Vagina (tissue), 2 donors: ENCODE measurements around the gene EFHC1. TPM values are rescaled to one million over a fixed set of nuclear protein-coding genes. Genes with fewer than 3 reads are reported as not detected.

Source experiments
- DNase-seq, 2 donors: peaks; one replicate each; pipeline ENCODE4 v3.0.0-alpha.2; 2017; ENCODE audit errors: extremely low spot score in 2 of 2
- H3K27ac ChIP-seq: fragments of 200-600 bp; sonication (generic); one replicate; pipeline ENCODE4 v1.5.1; 2019
- H3K27me3 ChIP-seq: fragments of 200-600 bp; sonication (generic); one replicate; pipeline ENCODE4 v1.5.1; 2019
- H3K36me3 ChIP-seq, 2 donors: fragments of 200-600 bp; sonication (generic); one replicate each; pipeline ENCODE4 v1.5.1; 2017 to 2019
- H3K4me1 ChIP-seq: fragments of 200-600 bp; sonication (generic); one replicate; pipeline ENCODE4 v1.5.1; 2019
- H3K4me3 ChIP-seq, 2 donors: fragments of 200-600 bp; sonication (generic); 1 replicate in 1 of 2; 2 replicates in 1 of 2; pipeline ENCODE4 v1.5.1; 2016 to 2019
- H3K9me3 ChIP-seq: fragments of 200-600 bp; sonication (generic); one replicate; pipeline ENCODE4 v1.5.1; 2019
- POLR2A ChIP-seq, 2 donors: fragments of 450-650 bp; IDR thresholded peaks; one replicate each; pipeline ENCODE4 v1.6.1; 2017; ENCODE audit warnings: antibody characterized with exemption in 2 of 2, mild to moderate bottlenecking in 2 of 2, moderate library complexity in 2 of 2
- POLR2AphosphoS5 ChIP-seq, 2 donors: sonication (generic); formaldehyde crosslinking; IDR thresholded peaks; one replicate each; pipeline ENCODE4 v1.9.0; 2017; ENCODE audit warnings: antibody characterized with exemption in 2 of 2, mild to moderate bottlenecking in 2 of 2, low read depth in 1 of 2; ENCODE audit not compliant: insufficient read depth in 1 of 2
- intact Hi-C: fragments of 100-400 bp; cut with DNase I; formaldehyde crosslinking; loops from one replicate; pipeline ENCODE4 v1.15.1; 2023
- total RNA-seq: library from RNA; depleted of rRNA; stranded (reverse); fragments of >200 nt; gene quantifications from one replicate; pipeline ENCODE4 v1.2.3, GENCODE V29; 2016
- TF ChIP-seq, protein P1 (sequence below), 3 experiments: fragments of 450-650 bp in 2 of 3; fragments of 200-600 bp in 1 of 3; sonication (generic) in 1 of 3; IDR thresholded peaks; one replicate each; pipeline ENCODE4 v1.5.1; 2017 to 2019; ENCODE audit warnings: antibody characterized with exemption in 3 of 3, mild to moderate bottlenecking in 2 of 3, moderate library complexity in 2 of 3

The EFHC1 gene
- total RNA-seq, 1 donor from 2014 or later: 27.0 TPM

DNA sequence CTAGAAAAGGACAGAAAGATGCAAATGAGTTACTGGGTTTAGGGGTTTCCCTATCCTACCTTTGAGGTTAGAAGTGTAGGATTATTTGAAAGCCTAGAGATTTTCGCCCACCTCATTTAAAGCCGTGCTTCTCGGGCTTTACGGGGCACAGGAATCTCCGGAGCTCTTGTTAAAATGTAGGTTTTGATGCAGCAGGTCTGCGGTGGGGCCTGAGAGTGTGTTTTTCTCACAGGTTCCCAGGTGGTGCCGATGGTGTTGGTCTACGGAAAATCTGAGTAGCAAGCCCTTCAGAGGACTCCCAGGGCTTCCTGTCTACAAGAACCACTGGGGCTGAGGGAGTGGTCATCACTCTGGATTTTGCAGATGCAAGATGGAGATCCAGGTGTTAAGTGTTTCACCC, 109.2 kb downstream of the EFHC1 start:
- Histone ChIP-seq H3K4me1 (no peaks in the 10 kb centered on the region), H3K4me3 (no peak overlapping the region), H3K27me3 (no peaks in the 10 kb centered on the region), H3K27ac (no peak overlapping the region), H3K36me3 (no peaks in the 10 kb centered on the region), H3K9me3 (no peaks in the 10 kb centered on the region)
- DNase-seq: no peak
- TF ChIP-seq, protein P1, sequence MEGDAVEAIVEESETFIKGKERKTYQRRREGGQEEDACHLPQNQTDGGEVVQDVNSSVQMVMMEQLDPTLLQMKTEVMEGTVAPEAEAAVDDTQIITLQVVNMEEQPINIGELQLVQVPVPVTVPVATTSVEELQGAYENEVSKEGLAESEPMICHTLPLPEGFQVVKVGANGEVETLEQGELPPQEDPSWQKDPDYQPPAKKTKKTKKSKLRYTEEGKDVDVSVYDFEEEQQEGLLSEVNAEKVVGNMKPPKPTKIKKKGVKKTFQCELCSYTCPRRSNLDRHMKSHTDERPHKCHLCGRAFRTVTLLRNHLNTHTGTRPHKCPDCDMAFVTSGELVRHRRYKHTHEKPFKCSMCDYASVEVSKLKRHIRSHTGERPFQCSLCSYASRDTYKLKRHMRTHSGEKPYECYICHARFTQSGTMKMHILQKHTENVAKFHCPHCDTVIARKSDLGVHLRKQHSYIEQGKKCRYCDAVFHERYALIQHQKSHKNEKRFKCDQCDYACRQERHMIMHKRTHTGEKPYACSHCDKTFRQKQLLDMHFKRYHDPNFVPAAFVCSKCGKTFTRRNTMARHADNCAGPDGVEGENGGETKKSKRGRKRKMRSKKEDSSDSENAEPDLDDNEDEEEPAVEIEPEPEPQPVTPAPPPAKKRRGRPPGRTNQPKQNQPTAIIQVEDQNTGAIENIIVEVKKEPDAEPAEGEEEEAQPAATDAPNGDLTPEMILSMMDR (IDR thresholded peaks at IDR 0.05): no peak
- TF ChIP-seq POLR2A (IDR thresholded peaks at IDR 0.05): no peak
- no peak for TF ChIP-seq POLR2AphosphoS5 (IDR thresholded peaks at IDR 0.05; ENCODE audit: insufficient read depth in 1 of 2, low read depth in 1 of 2)
- intact Hi-C loops: no loop called here

DNA sequence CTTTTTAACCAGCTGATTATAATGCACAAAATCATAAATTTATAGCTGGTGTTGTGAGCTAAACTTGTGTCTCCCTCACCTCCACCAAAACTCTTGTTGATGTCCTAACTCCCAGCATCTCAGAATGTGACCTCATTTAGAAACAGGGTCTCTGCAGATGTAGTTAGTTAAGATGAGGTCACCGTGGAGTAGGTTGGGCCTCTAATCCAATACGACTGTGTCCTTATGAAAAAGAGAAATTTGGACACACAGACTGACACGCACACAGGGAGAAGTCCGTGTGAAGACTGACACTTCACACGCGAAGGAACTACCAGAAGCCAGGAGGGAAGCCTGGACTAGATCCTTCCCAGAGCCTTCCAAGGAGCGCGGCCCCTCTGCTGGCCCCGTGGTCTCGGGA, 110.2 kb downstream of the EFHC1 start:
- no peaks in the 10 kb centered on the region for H3K4me1 ChIP-seq
- DNase-seq: no peak
- H3K36me3 ChIP-seq: no peaks in the 10 kb centered on the region
- no peak for TF ChIP-seq POLR2A (IDR thresholded peaks at IDR 0.05)
- TF ChIP-seq, protein P1 (IDR thresholded peaks at IDR 0.05): no peak
- TF ChIP-seq POLR2AphosphoS5 (IDR thresholded peaks at IDR 0.05; ENCODE audit: insufficient read depth in 1 of 2, low read depth in 1 of 2): no peak
- H3K9me3 ChIP-seq: no peaks in the 10 kb centered on the region
- no peaks in the 10 kb centered on the region for H3K27me3 ChIP-seq
- intact Hi-C loops: no loop called here
- H3K27ac ChIP-seq: no peak overlapping the region
- H3K4me3 ChIP-seq: no peak overlapping the region

DNA sequence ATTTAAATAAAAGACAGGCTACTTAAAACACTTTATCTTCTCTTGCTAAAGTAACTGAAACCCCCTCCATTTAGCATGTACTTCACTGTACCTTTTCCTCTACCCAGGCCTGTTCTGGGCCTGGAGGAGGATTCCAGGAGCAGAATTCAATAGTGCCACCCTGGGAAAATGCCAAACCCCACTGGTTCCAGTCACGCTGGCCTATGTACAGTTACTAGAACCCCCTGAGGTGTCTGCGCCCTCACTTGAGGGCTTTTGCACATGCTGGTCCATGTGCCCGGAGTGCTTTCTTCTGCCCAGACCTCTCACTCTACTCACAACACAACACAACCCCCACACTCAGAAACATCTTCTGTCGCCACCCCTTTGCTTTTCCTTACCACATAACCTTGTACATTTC, 111.3 kb downstream of the EFHC1 start:
- Histone ChIP-seq H3K27ac (no peak overlapping the region), H3K4me1 (peaks cover under 1% of the 10 kb centered on the region), H3K4me3 (no peak overlapping the region), H3K27me3 (no peaks in the 10 kb centered on the region), H3K36me3 (no peaks in the 10 kb centered on the region), H3K9me3 (no peaks in the 10 kb centered on the region)
- no peak for DNase-seq
- TF ChIP-seq, protein P1 (IDR thresholded peaks at IDR 0.05): no peak
- TF ChIP-seq POLR2A (IDR thresholded peaks at IDR 0.05): no peak
- no peak for TF ChIP-seq POLR2AphosphoS5 (IDR thresholded peaks at IDR 0.05; ENCODE audit: insufficient read depth in 1 of 2, low read depth in 1 of 2)
- intact Hi-C loops: no loop called here

DNA sequence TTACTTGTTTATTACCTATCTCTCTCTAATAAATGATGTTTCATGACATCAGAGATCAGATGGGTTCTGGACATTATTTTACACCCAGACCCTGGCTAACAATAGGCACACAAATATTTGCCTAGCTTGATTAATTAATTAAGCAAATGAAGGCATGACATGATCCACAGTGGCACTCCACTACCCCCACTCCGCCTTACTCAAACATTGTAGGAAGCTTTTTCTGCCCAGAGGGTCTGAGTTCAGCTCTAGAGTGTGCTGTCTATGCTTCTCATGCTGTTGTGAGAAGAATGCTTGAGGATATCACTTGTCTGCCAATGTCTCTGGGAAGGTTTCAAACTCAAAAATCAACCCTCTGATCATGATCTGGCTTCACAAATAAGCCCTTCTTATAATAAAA, 111.7 kb downstream of the EFHC1 start:
- no peaks in the 10 kb centered on the region for H3K9me3 ChIP-seq
- H3K27me3 ChIP-seq: no peaks in the 10 kb centered on the region
- no peak overlapping the region for H3K4me3 ChIP-seq
- TF ChIP-seq POLR2AphosphoS5 (IDR thresholded peaks at IDR 0.05; ENCODE audit: insufficient read depth in 1 of 2, low read depth in 1 of 2) (no peak), POLR2A (IDR thresholded peaks at IDR 0.05) (no peak)
- TF ChIP-seq, protein P1 (IDR thresholded peaks at IDR 0.05): no peak
- no peak for DNase-seq
- no peak overlapping the region for H3K27ac ChIP-seq
- H3K36me3 ChIP-seq: no peaks in the 10 kb centered on the region
- intact Hi-C loops: no loop called here
- H3K4me1 ChIP-seq: peaks cover 5% of the 10 kb centered on the region

DNA sequence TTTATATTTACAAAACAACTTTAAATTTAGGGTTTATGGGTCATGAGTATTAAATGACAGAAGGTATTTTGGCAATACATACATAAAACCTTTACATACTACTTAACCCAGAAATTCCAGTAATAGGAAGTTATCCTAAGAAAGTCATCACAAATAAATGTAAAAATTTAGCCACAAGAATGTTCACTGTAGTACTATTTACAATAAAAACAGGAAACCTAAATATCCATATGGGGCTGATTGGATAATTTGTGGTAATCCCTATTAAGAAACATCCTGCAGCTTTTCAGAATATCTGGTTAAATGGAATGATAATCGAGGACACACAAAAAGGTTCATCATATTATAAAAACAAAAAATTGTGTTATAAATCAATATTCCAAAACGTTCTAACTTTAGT, 112.3 kb downstream of the EFHC1 start:
- no peaks in the 10 kb centered on the region for H3K27me3 ChIP-seq
- no peaks in the 10 kb centered on the region for H3K36me3 ChIP-seq
- H3K4me3 ChIP-seq: no peak overlapping the region
- no peak for TF ChIP-seq POLR2A (IDR thresholded peaks at IDR 0.05)
- no peak for TF ChIP-seq POLR2AphosphoS5 (IDR thresholded peaks at IDR 0.05; ENCODE audit: insufficient read depth in 1 of 2, low read depth in 1 of 2)
- H3K9me3 ChIP-seq: no peaks in the 10 kb centered on the region
- H3K27ac ChIP-seq: no peak overlapping the region
- intact Hi-C loops: no loop called here
- peaks cover 11% of the 10 kb centered on the region for H3K4me1 ChIP-seq
- no peak for DNase-seq
